ENCODE measurements around the gene FER.

DNA sequence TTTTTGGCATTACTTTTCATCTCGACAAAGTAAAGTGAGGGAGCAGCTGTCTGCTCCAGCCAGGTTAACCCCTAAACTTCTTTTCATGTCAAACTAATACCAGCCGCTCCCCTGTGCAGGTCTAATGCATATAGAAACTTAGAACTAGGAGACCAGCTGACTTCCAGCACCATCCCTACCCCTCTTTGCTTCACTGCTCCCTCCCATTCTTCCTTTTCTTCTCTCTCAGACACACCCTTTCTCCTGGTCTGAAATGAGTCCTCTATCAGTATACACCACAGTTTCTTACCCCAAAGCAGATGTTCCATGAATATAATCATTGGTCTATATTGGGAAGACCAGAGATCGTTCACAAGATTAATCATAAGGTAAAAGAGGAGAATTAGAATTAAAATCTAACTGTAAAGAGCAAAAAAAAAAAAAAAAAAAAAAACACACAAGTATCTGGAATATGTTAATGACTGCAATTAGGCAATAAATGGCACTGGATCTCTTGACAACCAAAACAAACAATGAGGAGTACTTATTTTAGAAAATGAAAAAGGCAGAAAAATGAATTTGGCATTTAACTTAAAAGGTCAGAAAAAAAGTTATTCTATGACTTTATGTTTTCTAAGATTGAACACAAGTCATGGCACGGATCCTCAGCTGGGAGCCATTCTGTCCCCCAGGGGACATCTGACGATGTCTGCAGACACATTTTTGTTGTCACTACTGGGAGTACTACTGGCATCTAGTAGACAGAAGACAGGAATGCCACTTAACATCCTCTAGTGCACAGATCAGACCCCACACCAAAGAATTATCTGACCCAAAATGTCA is 452.3 kb downstream of the FER start:
- TF ChIP-seq, protein P1, sequence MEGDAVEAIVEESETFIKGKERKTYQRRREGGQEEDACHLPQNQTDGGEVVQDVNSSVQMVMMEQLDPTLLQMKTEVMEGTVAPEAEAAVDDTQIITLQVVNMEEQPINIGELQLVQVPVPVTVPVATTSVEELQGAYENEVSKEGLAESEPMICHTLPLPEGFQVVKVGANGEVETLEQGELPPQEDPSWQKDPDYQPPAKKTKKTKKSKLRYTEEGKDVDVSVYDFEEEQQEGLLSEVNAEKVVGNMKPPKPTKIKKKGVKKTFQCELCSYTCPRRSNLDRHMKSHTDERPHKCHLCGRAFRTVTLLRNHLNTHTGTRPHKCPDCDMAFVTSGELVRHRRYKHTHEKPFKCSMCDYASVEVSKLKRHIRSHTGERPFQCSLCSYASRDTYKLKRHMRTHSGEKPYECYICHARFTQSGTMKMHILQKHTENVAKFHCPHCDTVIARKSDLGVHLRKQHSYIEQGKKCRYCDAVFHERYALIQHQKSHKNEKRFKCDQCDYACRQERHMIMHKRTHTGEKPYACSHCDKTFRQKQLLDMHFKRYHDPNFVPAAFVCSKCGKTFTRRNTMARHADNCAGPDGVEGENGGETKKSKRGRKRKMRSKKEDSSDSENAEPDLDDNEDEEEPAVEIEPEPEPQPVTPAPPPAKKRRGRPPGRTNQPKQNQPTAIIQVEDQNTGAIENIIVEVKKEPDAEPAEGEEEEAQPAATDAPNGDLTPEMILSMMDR (IDR thresholded peaks at IDR 0.05 in 4 of 5, conservative IDR thresholded peaks at IDR 0.05 in 1 of 5), result no peak
- no peak for TF ChIP-seq POLR2A (IDR thresholded peaks at IDR 0.05)

Measured in gastrocnemius medialis (tissue), 4 donors.